ENCODE results near the gene PRKAG2.

Gene PRKAG2

DNA sequence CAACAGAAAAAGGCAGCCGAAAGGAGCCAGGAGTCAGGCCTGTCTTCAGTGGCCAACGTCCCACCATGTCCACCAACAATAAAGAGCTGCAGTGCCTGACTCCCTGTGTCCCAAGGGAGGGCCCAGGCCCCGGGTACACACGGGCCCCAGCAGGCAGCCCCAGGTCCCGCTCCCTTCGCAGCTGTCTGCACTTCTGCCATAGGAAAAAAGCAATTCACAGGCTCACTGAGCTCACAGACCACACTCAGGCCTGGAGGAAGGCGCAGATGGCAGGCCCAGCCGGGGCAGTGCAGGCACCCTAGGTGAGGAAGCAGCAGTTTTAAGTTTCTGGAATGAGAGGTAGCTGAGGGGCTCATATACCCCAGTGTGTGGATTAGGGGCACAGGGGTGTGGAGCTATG lies 100.5 kb downstream of the PRKAG2 start:
- H3K36me3 ChIP-seq (ENCODE audit: insufficient read depth): no peaks in the 10 kb centered on the region
- H3K27me3 ChIP-seq (ENCODE audit: insufficient read depth, low read depth): no peaks in the 10 kb centered on the region
- H3K4me1 ChIP-seq (ENCODE audit: low read depth, poor library complexity, severe bottlenecking): no peaks in the 10 kb centered on the region
- H3K27ac ChIP-seq: no peak overlapping the region
- no peak overlapping the region for H3K9ac ChIP-seq
- H3K79me2 ChIP-seq (ENCODE audit: insufficient read depth, low read depth): no peaks in the 10 kb centered on the region
- no peak overlapping the region for H3K4me2 ChIP-seq
- TF ChIP-seq, protein P1, sequence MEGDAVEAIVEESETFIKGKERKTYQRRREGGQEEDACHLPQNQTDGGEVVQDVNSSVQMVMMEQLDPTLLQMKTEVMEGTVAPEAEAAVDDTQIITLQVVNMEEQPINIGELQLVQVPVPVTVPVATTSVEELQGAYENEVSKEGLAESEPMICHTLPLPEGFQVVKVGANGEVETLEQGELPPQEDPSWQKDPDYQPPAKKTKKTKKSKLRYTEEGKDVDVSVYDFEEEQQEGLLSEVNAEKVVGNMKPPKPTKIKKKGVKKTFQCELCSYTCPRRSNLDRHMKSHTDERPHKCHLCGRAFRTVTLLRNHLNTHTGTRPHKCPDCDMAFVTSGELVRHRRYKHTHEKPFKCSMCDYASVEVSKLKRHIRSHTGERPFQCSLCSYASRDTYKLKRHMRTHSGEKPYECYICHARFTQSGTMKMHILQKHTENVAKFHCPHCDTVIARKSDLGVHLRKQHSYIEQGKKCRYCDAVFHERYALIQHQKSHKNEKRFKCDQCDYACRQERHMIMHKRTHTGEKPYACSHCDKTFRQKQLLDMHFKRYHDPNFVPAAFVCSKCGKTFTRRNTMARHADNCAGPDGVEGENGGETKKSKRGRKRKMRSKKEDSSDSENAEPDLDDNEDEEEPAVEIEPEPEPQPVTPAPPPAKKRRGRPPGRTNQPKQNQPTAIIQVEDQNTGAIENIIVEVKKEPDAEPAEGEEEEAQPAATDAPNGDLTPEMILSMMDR (conservative IDR thresholded peaks at IDR 0.05; ENCODE audit: low read depth, low read length): no peak
- no peak overlapping the region for H3K4me3 ChIP-seq (IDR thresholded peaks at IDR 0.05; ENCODE audit: insufficient read depth, low read depth, low read length)
- H2AFZ ChIP-seq (ENCODE audit: low read depth): no peak overlapping the region
- no peaks in the 10 kb centered on the region for H4K20me1 ChIP-seq (ENCODE audit: insufficient read depth)

DNA sequence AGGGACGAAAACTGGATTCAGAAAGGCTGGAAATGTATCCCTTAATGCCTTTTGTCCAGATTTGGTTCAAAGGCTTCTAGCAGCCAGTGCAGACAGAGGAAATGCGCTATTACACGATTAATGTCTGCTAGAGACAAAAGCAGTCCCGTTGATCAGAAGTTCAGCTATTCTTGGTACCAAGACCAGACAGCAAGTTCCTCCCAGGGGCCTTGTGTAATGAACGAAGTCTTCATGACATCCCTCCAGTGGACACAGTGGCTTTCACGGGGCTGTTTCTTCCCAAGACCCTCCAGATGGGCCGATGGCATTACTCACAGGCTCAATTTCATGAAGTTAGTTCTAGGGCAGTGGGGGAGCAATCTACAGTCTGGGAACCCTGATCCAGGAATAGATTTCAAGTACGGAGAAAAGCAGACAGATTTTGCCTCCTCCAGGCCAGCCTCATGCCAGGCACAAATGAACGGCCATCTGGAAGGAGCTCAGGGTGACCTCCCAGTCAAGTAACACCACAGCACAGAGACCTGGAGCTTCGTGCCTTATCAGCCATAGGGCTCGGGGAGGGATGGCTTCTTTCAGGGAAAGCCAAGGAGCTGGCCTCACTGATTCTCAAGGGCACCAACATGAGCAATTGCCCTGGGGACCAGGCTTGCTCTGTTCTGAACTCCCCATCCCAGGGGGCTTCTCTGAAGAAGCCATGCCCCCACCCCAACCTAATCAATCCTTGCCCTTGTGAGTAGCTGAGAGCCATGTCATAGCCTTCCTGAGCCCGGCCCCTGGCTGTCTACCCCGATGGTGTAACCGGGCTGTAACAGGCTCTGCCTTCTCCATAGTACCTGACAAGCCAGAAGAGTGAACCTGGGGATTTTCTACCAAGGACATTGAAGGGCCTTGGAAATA lies 101.1 kb downstream of the PRKAG2 start:
- Histone ChIP-seq H3K79me2 (ENCODE audit: insufficient read depth, low read depth) (no peaks in the 10 kb centered on the region), H4K20me1 (ENCODE audit: insufficient read depth) (no peaks in the 10 kb centered on the region), H3K4me1 (ENCODE audit: low read depth, poor library complexity, severe bottlenecking) (no peaks in the 10 kb centered on the region), H3K4me2 (no peak overlapping the region), H3K9ac (no peak overlapping the region), H3K4me3 (IDR thresholded peaks at IDR 0.05; ENCODE audit: insufficient read depth, low read depth, low read length) (no peak overlapping the region), H2AFZ (ENCODE audit: low read depth) (no peak overlapping the region), H3K27ac (no peak overlapping the region), H3K36me3 (ENCODE audit: insufficient read depth) (no peaks in the 10 kb centered on the region), H3K27me3 (ENCODE audit: insufficient read depth, low read depth) (no peaks in the 10 kb centered on the region)
- TF ChIP-seq, protein P1 (conservative IDR thresholded peaks at IDR 0.05; ENCODE audit: low read depth, low read length): no peak

DNA sequence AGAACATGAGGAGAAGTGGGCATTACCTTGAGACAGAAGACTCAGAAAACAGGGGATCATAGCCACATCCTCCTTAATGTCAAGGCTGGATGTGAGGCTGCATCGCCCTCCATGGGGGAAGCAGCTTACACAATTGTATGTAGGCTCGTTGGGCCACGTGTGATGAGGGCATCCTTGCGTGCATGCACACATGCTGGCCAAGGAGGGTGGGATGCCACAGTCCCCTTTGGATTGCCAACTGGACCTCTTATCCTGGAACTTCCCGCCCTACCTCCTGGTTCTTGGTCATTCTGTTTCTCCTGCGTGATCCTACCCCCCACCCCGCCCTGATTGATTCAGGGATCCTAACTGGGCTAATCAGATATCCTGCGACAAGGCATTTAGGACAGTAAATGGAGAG lies 102.0 kb downstream of the PRKAG2 start:
- Histone ChIP-seq H3K4me1 (ENCODE audit: low read depth, poor library complexity, severe bottlenecking) (no peaks in the 10 kb centered on the region), H3K27ac (no peak overlapping the region), H3K4me2 (no peak overlapping the region), H3K9ac (no peak overlapping the region), H4K20me1 (ENCODE audit: insufficient read depth) (no peaks in the 10 kb centered on the region), H3K4me3 (IDR thresholded peaks at IDR 0.05; ENCODE audit: insufficient read depth, low read depth, low read length) (no peak overlapping the region), H3K79me2 (ENCODE audit: insufficient read depth, low read depth) (no peaks in the 10 kb centered on the region), H3K27me3 (ENCODE audit: insufficient read depth, low read depth) (no peaks in the 10 kb centered on the region), H3K36me3 (ENCODE audit: insufficient read depth) (no peaks in the 10 kb centered on the region), H2AFZ (ENCODE audit: low read depth) (no peak overlapping the region)
- TF ChIP-seq, protein P1 (conservative IDR thresholded peaks at IDR 0.05; ENCODE audit: low read depth, low read length): no peak

DNA sequence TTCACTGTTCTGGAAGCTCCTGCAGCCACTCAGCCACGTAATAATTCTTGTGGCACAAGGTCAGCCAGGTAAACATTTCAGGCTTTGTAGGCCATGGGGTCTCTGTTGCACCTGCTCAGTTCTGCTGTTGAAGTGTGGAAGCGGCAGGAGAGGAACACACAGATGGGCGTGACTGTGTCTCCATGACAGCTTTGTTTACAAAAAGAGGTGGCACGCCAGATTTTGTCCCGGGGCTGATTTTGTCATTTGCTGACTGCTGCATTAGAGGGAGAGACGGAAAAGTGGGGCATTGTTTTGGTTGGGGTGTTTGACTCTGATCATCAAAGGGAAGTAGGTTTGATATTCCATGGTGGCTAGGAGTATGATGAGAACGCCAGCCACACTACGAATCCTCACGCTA lies 103.1 kb downstream of the PRKAG2 start:
- H3K4me1 ChIP-seq (ENCODE audit: low read depth, poor library complexity, severe bottlenecking): no peaks in the 10 kb centered on the region
- no peak overlapping the region for H2AFZ ChIP-seq (ENCODE audit: low read depth)
- no peak overlapping the region for H3K4me3 ChIP-seq (IDR thresholded peaks at IDR 0.05; ENCODE audit: insufficient read depth, low read depth, low read length)
- no peaks in the 10 kb centered on the region for H3K27me3 ChIP-seq (ENCODE audit: insufficient read depth, low read depth)
- H3K27ac ChIP-seq: no peak overlapping the region
- H3K36me3 ChIP-seq (ENCODE audit: insufficient read depth): no peaks in the 10 kb centered on the region
- H3K4me2 ChIP-seq: no peak overlapping the region
- H3K79me2 ChIP-seq (ENCODE audit: insufficient read depth, low read depth): no peaks in the 10 kb centered on the region
- no peaks in the 10 kb centered on the region for H4K20me1 ChIP-seq (ENCODE audit: insufficient read depth)
- TF ChIP-seq, protein P1 (conservative IDR thresholded peaks at IDR 0.05; ENCODE audit: low read depth, low read length): no peak
- no peak overlapping the region for H3K9ac ChIP-seq
